K562 (cell line): ENCODE data around the gene GIMAP8. TPM values are rescaled to one million over a fixed set of nuclear protein-coding genes. Genes with fewer than 3 reads are reported as not detected.

ENCODE experiments used
- CTBP1 ChIP-seq: fragments of 450-650 bp; IDR thresholded peaks from 2 replicates; pipeline ENCODE4 v1.6.1; 2016; ENCODE audit warnings: borderline replicate concordance
- ELK1 ChIP-seq: sonication (generic); formaldehyde crosslinking; IDR thresholded peaks from 2 replicates; pipeline ENCODE4 v1.8.1; 2022; ENCODE audit warnings: missing genetic modification reagents
- GABPB2 ChIP-seq: fragments of 250-450 bp; sonication (Bioruptor Pico); conservative IDR thresholded peaks from 2 replicates; pipeline ENCODE4 v1.5.1; 2021; ENCODE audit warnings: mild to moderate bottlenecking
- GATAD2A ChIP-seq: fragments of 450-650 bp; IDR thresholded peaks from 2 replicates; pipeline ENCODE4 v1.6.1; 2017
- HINFP ChIP-seq: fragments of 450-650 bp; conservative IDR thresholded peaks from 2 replicates; pipeline ENCODE4 v1.6.1; 2016; ENCODE audit warnings: missing genetic modification characterization, low read depth, mild to moderate bottlenecking, control low read depth, missing compliant biosample characterization
- IRF2 ChIP-seq: sonication (generic); formaldehyde crosslinking; IDR thresholded peaks from 2 replicates; pipeline ENCODE4 v1.8.1; 2022; ENCODE audit warnings: mild to moderate bottlenecking, missing genetic modification reagents
- MGA ChIP-seq: fragments of 450-650 bp; IDR thresholded peaks from 2 replicates; pipeline ENCODE4 v1.6.1; 2016; ENCODE audit warnings: mild to moderate bottlenecking, moderate library complexity
- OTX1 ChIP-seq: fragments of 450-650 bp; formaldehyde crosslinking; IDR thresholded peaks from 2 replicates; pipeline ENCODE4 v1.4.0; 2022; ENCODE audit warnings: mild to moderate bottlenecking
- SRSF1 ChIP-seq: fragments of 200-400 bp; formaldehyde crosslinking; IDR thresholded peaks from 2 replicates; pipeline ENCODE4 v1.6.1; 2017; ENCODE audit warnings: mild to moderate bottlenecking, low read depth, low read length, moderate library complexity
- UBTF ChIP-seq, 2 experiments: IDR thresholded peaks; 2 replicates each; pipeline ENCODE4 v1.6.1; 2012; ENCODE audit warnings: improper control_type of control experiment in 2 of 2, low read depth in 2 of 2, low read length in 2 of 2, borderline replicate concordance in 1 of 2
- XRCC4 ChIP-seq: IDR thresholded peaks from one replicate; pipeline ENCODE4 v1.6.1; 2011; ENCODE audit not compliant: insufficient read depth, insufficient read length; ENCODE audit errors: extremely low read depth
- polyA plus RNA-seq, 8 experiments: library from polyadenylated mRNA; depleted of rRNA in 4 of 8; stranded (reverse) in 5 of 8; unstranded in 3 of 8; fragments of >200 nt; fragmentation: Nextera tagmentation in 2 of 8; fragmentation: Illumina TruSeq in 1 of 8; extraction: Ambion mirVana in 2 of 8; extraction: Trizol in 1 of 8; gene quantifications; 2 replicates each; pipeline versions ENCODE4 v1.2.1 to v1.2.3, GENCODE V29; 2011 to 2014; ENCODE audit warnings: inconsistent platforms in 1 of 8, missing spikeins in 1 of 8
- total RNA-seq, 7 experiments: library from RNA; depleted of rRNA in 6 of 7; stranded (reverse); fragments of >200 nt in 6 of 7; fragmentation: Illumina TruSeq in 2 of 7; extraction: Trizol in 2 of 7; gene quantifications; 2 replicates each; pipeline versions ENCODE4 v1.2.1 to v1.2.3, GENCODE V29; 2011 to 2021; ENCODE audit warnings: low replicate concordance in 1 of 7

The GIMAP8 gene
- total and polyA plus RNA-seq, 9 of the 15 experiments (the other 6 are each of a cell fraction or from before 2014, with no cell fraction given): not detected

GRCh38 chr7:150405584-150406311 is 44.7 kb upstream of the GIMAP8 start (continued):
- TF ChIP-seq MGA: no peak
- no peak for TF ChIP-seq GATAD2A
- TF ChIP-seq IRF2: no peak
- TF ChIP-seq CTBP1: no peak
- TF ChIP-seq GABPB2 (CRISPR knock-in tag): no peak
- TF ChIP-seq SRSF1: no peak
- no peak for TF ChIP-seq UBTF (IDR thresholded peaks at IDR 0.05; ENCODE audit: borderline replicate concordance in 1 of 2, low read depth in 2 of 2, low read length in 2 of 2)
- TF ChIP-seq ELK1 (CRISPR knock-in tag): no peak
- peak; percentile 65; the same call in 1 of the 2 replicates for TF ChIP-seq OTX1 (CRISPR knock-in tag)
- no peak for TF ChIP-seq XRCC4
- no peak for TF ChIP-seq HINFP (tag)
